Neuronal stem cell (in vitro differentiated cells): Measurements from ENCODE around the gene ZNF184. TPM values are rescaled to one million over a fixed set of nuclear protein-coding genes. Genes with fewer than 3 reads are reported as not detected.

Experiments used
- DNase-seq: peaks from one replicate; pipeline ENCODE4 v3.0.0-alpha.2; 2013; ENCODE audit warnings: low spot score
- H2AFZ ChIP-seq: one replicate; pipeline ENCODE4 v1.6.1; 2013; ENCODE audit warnings: mild to moderate bottlenecking, low read length, inconsistent platforms
- H2AK5ac ChIP-seq: 2 replicates; pipeline ENCODE4 v1.6.1; 2013; ENCODE audit warnings: low read depth, mild to moderate bottlenecking, inconsistent platforms, low read length, moderate library complexity, mixed read lengths
- H2BK120ac ChIP-seq: 2 replicates; pipeline ENCODE4 v1.6.1; 2013; ENCODE audit warnings: low read depth, mild to moderate bottlenecking, inconsistent platforms, low read length, moderate library complexity, mixed read lengths
- H2BK12ac ChIP-seq: one replicate; pipeline ENCODE4 v1.6.1; 2013; ENCODE audit warnings: low read length, inconsistent platforms
- H2BK15ac ChIP-seq: 2 replicates; pipeline ENCODE4 v1.6.1; 2013; ENCODE audit warnings: mild to moderate bottlenecking, low read length, inconsistent platforms, mixed read lengths
- H2BK5ac ChIP-seq: one replicate; pipeline ENCODE4 v1.6.1; 2013; ENCODE audit warnings: inconsistent platforms, mild to moderate bottlenecking, low read length, moderate library complexity
- H3K14ac ChIP-seq: one replicate; pipeline ENCODE4 v1.6.1; 2013; ENCODE audit warnings: low read length, inconsistent platforms
- H3K18ac ChIP-seq: 2 replicates; pipeline ENCODE4 v1.6.1; 2013; ENCODE audit warnings: low read length, inconsistent platforms
- H3K23ac ChIP-seq: 2 replicates; pipeline ENCODE4 v1.6.1; 2013; ENCODE audit warnings: low read depth, mild to moderate bottlenecking, mixed read lengths, low read length, inconsistent platforms; ENCODE audit not compliant: poor library complexity
- H3K27ac ChIP-seq: replicated peaks from 3 replicates; pipeline ENCODE4 v1.5.1; 2013; ENCODE audit warnings: low read length, inconsistent platforms
- H3K27me3 ChIP-seq, 3 experiments: 2 replicates each; pipeline ENCODE4 v1.6.1; 2013; ENCODE audit warnings: low read length in 3 of 3, mild to moderate bottlenecking in 2 of 3, inconsistent platforms in 1 of 3, low read depth in 1 of 3, mixed read lengths in 1 of 3, moderate library complexity in 1 of 3; ENCODE audit not compliant: control insufficient read depth in 3 of 3, insufficient read depth in 3 of 3
- H3K36me3 ChIP-seq, 2 donors: replicated peaks in 1 of 2; 2 replicates each; pipeline ENCODE4 v1.6.1; 2013; ENCODE audit warnings: low read length in 2 of 2; ENCODE audit not compliant: control insufficient read depth in 2 of 2, insufficient read depth in 2 of 2
- H3K4ac ChIP-seq: 2 replicates; pipeline ENCODE4 v1.6.1; 2013; ENCODE audit warnings: inconsistent platforms, mild to moderate bottlenecking, low read length, moderate library complexity
- H3K4me1 ChIP-seq, 2 donors: 1 replicate in 1 of 2; 2 replicates in 1 of 2; pipeline ENCODE4 v1.6.1; 2013; ENCODE audit warnings: low read length in 2 of 2, low read depth in 1 of 2; ENCODE audit not compliant: control insufficient read depth in 2 of 2, insufficient read depth in 1 of 2
- H3K4me2 ChIP-seq: one replicate; pipeline ENCODE4 v1.6.1; 2013; ENCODE audit warnings: mild to moderate bottlenecking, low read length, inconsistent platforms; ENCODE audit not compliant: insufficient read depth, poor library complexity, severe bottlenecking
- H3K4me3 ChIP-seq, 2 donors: 2 replicates each; pipeline ENCODE4 v1.5.1; 2013; ENCODE audit warnings: low read length in 2 of 2, mild to moderate bottlenecking in 2 of 2, inconsistent platforms in 1 of 2, moderate library complexity in 1 of 2
- H3K79me1 ChIP-seq: one replicate; pipeline ENCODE4 v1.6.1; 2013; ENCODE audit warnings: low read depth, mild to moderate bottlenecking, inconsistent platforms, low read length, moderate library complexity
- H3K9ac ChIP-seq: one replicate; pipeline ENCODE4 v1.6.1; 2013; ENCODE audit warnings: mild to moderate bottlenecking, low read depth, low read length, inconsistent platforms; ENCODE audit not compliant: poor library complexity
- H3K9me3 ChIP-seq, 2 donors: replicated peaks in 1 of 2; 2 replicates each; pipeline versions ENCODE3 to v1.6.1; 2013; ENCODE audit warnings: low read length in 2 of 2, mild to moderate bottlenecking in 2 of 2, inconsistent platforms in 1 of 2, low read depth in 1 of 2, mixed read lengths in 1 of 2, moderate library complexity in 1 of 2; ENCODE audit not compliant: control insufficient read depth in 2 of 2, insufficient read depth in 1 of 2
- H4K8ac ChIP-seq: one replicate; pipeline ENCODE4 v1.6.1; 2013; ENCODE audit warnings: low read depth, mild to moderate bottlenecking, inconsistent platforms, low read length, moderate library complexity
- H4K91ac ChIP-seq: one replicate; pipeline ENCODE4 v1.6.1; 2013; ENCODE audit warnings: low read length, low read depth, mild to moderate bottlenecking, inconsistent platforms; ENCODE audit not compliant: poor library complexity
- WGBS, 2 donors: extraction: QIAGEN DNeasy Blood & Tissue Kit; methylation state at CpG; one replicate each; pipeline ENCODE4 v1.1.7; 2013; ENCODE audit warnings: missing lambda C conversion rate in 2 of 2, mixed read lengths in 1 of 2; ENCODE audit not compliant: insufficient read length in 2 of 2, insufficient replicate concordance in 1 of 2; ENCODE audit errors: extremely low coverage in 2 of 2; 5-methylcytosine and 5-hydroxymethylcytosine counted together
- polyA plus RNA-seq, 2 experiments: library from polyadenylated mRNA; stranded (reverse); fragments of 200-250 nt; gene quantifications; one replicate each; pipeline ENCODE4 v1.2.3, GENCODE V29; 2013

ZNF184 gene
- 11.0 TPM for polyA plus RNA-seq (2013, experiment 1 of 2)
- 11.0 TPM for polyA plus RNA-seq (2013, experiment 2 of 2)

- Histone ChIP-seq H3K36me3 (peaks cover 0 to 35% of the 10 kb centered on the region in 2 donors), H3K18ac (peak within 1 kb of the TSS; percentile 93), H3K4me3 (peak within 1 kb of the TSS; percentile 82 to 85), H2AK5ac (no peak within 1 kb of the TSS), H3K9ac (peak within 1 kb of the TSS; percentile 71), H4K8ac (peak within 1 kb of the TSS; percentile 74), H3K14ac (peak within 1 kb of the TSS; percentile 98), H2BK5ac (peak within 1 kb of the TSS; percentile 62), H4K91ac (peak within 1 kb of the TSS; percentile 53), H3K27me3 (no peaks in the 10 kb centered on the region), H3K23ac (peak within 1 kb of the TSS; percentile 75), H2BK120ac (no peak within 1 kb of the TSS), H3K27ac (peak within 1 kb of the TSS; percentile 92), H3K9me3 (peaks cover 0 to 34% of the 10 kb centered on the region in 2 donors), H3K4me2 (peak within 1 kb of the TSS; percentile 82), H3K4me1 (peaks cover 0 to 3% of the 10 kb centered on the region in 2 donors), H2BK12ac (no peak within 1 kb of the TSS), H2BK15ac (peak within 1 kb of the TSS; percentile 11), H2AFZ (peak within 1 kb of the TSS; percentile 92), H3K4ac (no peak within 1 kb of the TSS), H3K79me1 (peaks cover 2% of the 10 kb centered on the region)
- DNase-seq, result peak; percentile 95
- WGBS, 2 donors, result no CpG with 5 or more reads among the region's 56 CpGs
Measured at GRCh38 chr6:27472617-27473400, at the start of gene ZNF184. TSS of gene ZNF184 (minus strand) at chr6:27473105. CDS start at chr6:27472294, 811 bp downstream.

GRCh38 chr6:27518881-27519795 is 46.2 kb upstream of the ZNF184 start:
- peak overlapping the region; percentile 99 for H2AFZ ChIP-seq
- H2BK5ac ChIP-seq, result no peak overlapping the region
- no peak overlapping the region for H2BK120ac ChIP-seq
- no peak overlapping the region for H2AK5ac ChIP-seq
- no peak overlapping the region for H3K4me2 ChIP-seq
- H3K27ac ChIP-seq, result peak overlapping the region; percentile 78
- peak overlapping the region; percentile 84 for H3K18ac ChIP-seq
- H3K9ac ChIP-seq, result peak overlapping the region; percentile 68
- H2BK12ac ChIP-seq, result no peak overlapping the region
- peak overlapping the region; percentile 82 to 98 for H3K4me3 ChIP-seq
- peaks cover 0 to 14% (median 0%) of the 10 kb centered on the region in 3 experiments for H3K27me3 ChIP-seq
- no peak overlapping the region for H3K4ac ChIP-seq
- no peaks in the 10 kb centered on the region for H3K79me1 ChIP-seq
- no peak overlapping the region for H4K91ac ChIP-seq
- H3K23ac ChIP-seq, result no peak overlapping the region
- H3K4me1 ChIP-seq, result no peaks in the 10 kb centered on the region
- H3K9me3 ChIP-seq, result no peaks in the 10 kb centered on the region
- H2BK15ac ChIP-seq, result no peak overlapping the region
- no peaks in the 10 kb centered on the region for H3K36me3 ChIP-seq
- no peak overlapping the region for H3K14ac ChIP-seq
- DNase-seq, result peak; percentile 84
- WGBS, 2 donors, result no CpG with 5 or more reads among the region's 42 CpGs
- no peak overlapping the region for H4K8ac ChIP-seq

GRCh38 chr6:27517928-27518787 is 45.3 kb upstream of the ZNF184 start:
- peak overlapping the region in 1 of 2 donors; percentile 82 for H3K4me3 ChIP-seq
- H3K27ac ChIP-seq, result no peak overlapping the region
- H2BK120ac ChIP-seq, result no peak overlapping the region
- no peak overlapping the region for H4K91ac ChIP-seq
- no peak overlapping the region for H2BK5ac ChIP-seq
- no peak overlapping the region for H3K14ac ChIP-seq
- H3K18ac ChIP-seq, result no peak overlapping the region
- peaks cover 0 to 14% (median 0%) of the 10 kb centered on the region in 3 experiments for H3K27me3 ChIP-seq
- no peaks in the 10 kb centered on the region for H3K9me3 ChIP-seq
- H2AK5ac ChIP-seq, result no peak overlapping the region
- H3K36me3 ChIP-seq, result no peaks in the 10 kb centered on the region
- no peak overlapping the region for H3K4ac ChIP-seq
- no peak overlapping the region for H3K4me2 ChIP-seq
- H2BK15ac ChIP-seq, result no peak overlapping the region
- H3K4me1 ChIP-seq, result no peaks in the 10 kb centered on the region
- H3K9ac ChIP-seq, result no peak overlapping the region
- no peaks in the 10 kb centered on the region for H3K79me1 ChIP-seq
- H3K23ac ChIP-seq, result no peak overlapping the region
- DNase-seq, result no peak
- H2BK12ac ChIP-seq, result no peak overlapping the region
- H4K8ac ChIP-seq, result no peak overlapping the region
- no CpG with 5 or more reads among the region's 12 CpGs for WGBS, 2 donors
- H2AFZ ChIP-seq, result peak overlapping the region; percentile 99
